H9 (cell line): Measurements from ENCODE around the gene ST7L. TPM values are rescaled to one million over a fixed set of nuclear protein-coding genes. Genes with fewer than 3 reads are reported as not detected.

ENCODE experiments used
- DNase-seq: peaks from one replicate; pipeline ENCODE4 v3.0.0-alpha.2; 2017
- H2AFZ ChIP-seq: one replicate; pipeline ENCODE4 v1.6.1; 2013; ENCODE audit warnings: mild to moderate bottlenecking, low read length, control low read depth, moderate library complexity
- H2AK5ac ChIP-seq: 2 replicates; pipeline ENCODE4 v1.6.1; 2013; ENCODE audit warnings: low read length, control low read depth, mixed read lengths; ENCODE audit not compliant: insufficient read length
- H2BK120ac ChIP-seq: one replicate; pipeline ENCODE4 v1.6.1; 2013; ENCODE audit warnings: low read depth, mild to moderate bottlenecking, low read length, control low read depth, inconsistent platforms; ENCODE audit not compliant: poor library complexity, severe bottlenecking
- H2BK12ac ChIP-seq: 2 replicates; pipeline ENCODE4 v1.6.1; 2013; ENCODE audit warnings: low read length, control low read depth, mixed read lengths, low read depth; ENCODE audit not compliant: insufficient read length
- H2BK15ac ChIP-seq: 2 replicates; pipeline ENCODE4 v1.6.1; 2013; ENCODE audit warnings: low read depth, low read length, control low read depth
- H2BK20ac ChIP-seq: one replicate; pipeline ENCODE4 v1.6.1; 2013; ENCODE audit warnings: low read depth, mild to moderate bottlenecking, low read length, control low read depth, inconsistent platforms; ENCODE audit not compliant: poor library complexity, severe bottlenecking
- H2BK5ac ChIP-seq: 2 replicates; pipeline ENCODE4 v1.6.1; 2013; ENCODE audit warnings: low read length, control low read depth, mixed read lengths; ENCODE audit not compliant: insufficient read length
- H3K14ac ChIP-seq: 2 replicates; pipeline ENCODE4 v1.6.1; 2013; ENCODE audit warnings: low read length, control low read depth; ENCODE audit not compliant: insufficient read depth
- H3K18ac ChIP-seq: 2 replicates; pipeline ENCODE4 v1.6.1; 2013; ENCODE audit warnings: low read depth, mild to moderate bottlenecking, mixed read lengths, low read length, control low read depth; ENCODE audit not compliant: insufficient read length
- H3K23ac ChIP-seq: 2 replicates; pipeline ENCODE4 v1.6.1; 2013; ENCODE audit warnings: low read length, control low read depth, mixed read lengths, low read depth; ENCODE audit not compliant: insufficient read length
- H3K23me2 ChIP-seq: 2 replicates; pipeline ENCODE4 v1.6.1; 2013; ENCODE audit warnings: low read depth, mild to moderate bottlenecking, mixed read lengths, low read length, control low read depth; ENCODE audit not compliant: insufficient read length, poor library complexity, severe bottlenecking
- H3K27ac ChIP-seq: 2 replicates; pipeline ENCODE4 v1.5.1; 2013; ENCODE audit warnings: low read length, control low read depth, mixed read lengths, low read depth; ENCODE audit not compliant: insufficient read length
- H3K27me3 ChIP-seq: 2 replicates; pipeline ENCODE4 v1.6.1; 2013; ENCODE audit warnings: low read length, control low read depth, inconsistent platforms; ENCODE audit not compliant: insufficient read depth
- H3K4ac ChIP-seq: 2 replicates; pipeline ENCODE4 v1.6.1; 2013; ENCODE audit warnings: low read depth, mild to moderate bottlenecking, control low read depth, inconsistent platforms, low read length, moderate library complexity
- H3K4me1 ChIP-seq: 2 replicates; pipeline ENCODE4 v1.6.1; 2013; ENCODE audit warnings: low read length, control low read depth, inconsistent platforms; ENCODE audit not compliant: insufficient read depth
- H3K4me2 ChIP-seq: 2 replicates; pipeline ENCODE4 v1.6.1; 2013; ENCODE audit warnings: low read length, control low read depth, mixed read lengths; ENCODE audit not compliant: insufficient read length, insufficient read depth
- H3K56ac ChIP-seq: 2 replicates; pipeline ENCODE4 v1.6.1; 2013; ENCODE audit warnings: low read depth, mild to moderate bottlenecking, mixed read lengths, low read length, control low read depth; ENCODE audit not compliant: insufficient read length
- H3K79me1 ChIP-seq: 2 replicates; pipeline ENCODE4 v1.6.1; 2013; ENCODE audit warnings: low read depth, mild to moderate bottlenecking, moderate library complexity, low read length, control low read depth, inconsistent platforms; ENCODE audit not compliant: insufficient read depth, poor library complexity, severe bottlenecking
- H3K79me2 ChIP-seq: 2 replicates; pipeline ENCODE4 v1.6.1; 2013; ENCODE audit warnings: low read length, control low read depth, inconsistent platforms; ENCODE audit not compliant: insufficient read depth
- H3K9ac ChIP-seq: 2 replicates; pipeline ENCODE4 v1.6.1; 2013; ENCODE audit warnings: low read length, control low read depth, mixed read lengths; ENCODE audit not compliant: insufficient read length; ENCODE audit errors: extremely low read depth
- H3K9me3 ChIP-seq: one replicate; pipeline ENCODE4 v1.6.1; 2013; ENCODE audit warnings: low read depth, low read length, inconsistent platforms; ENCODE audit not compliant: control insufficient read depth
- H3T11ph ChIP-seq: one replicate; pipeline ENCODE4 v1.6.1; 2013; ENCODE audit warnings: mild to moderate bottlenecking, low read length, control low read depth, inconsistent platforms
- H4K20me1 ChIP-seq: one replicate; pipeline ENCODE4 v1.6.1; 2013; ENCODE audit not compliant: control insufficient read depth, insufficient read length, insufficient read depth
- H4K5ac ChIP-seq: 2 replicates; pipeline ENCODE4 v1.6.1; 2013; ENCODE audit warnings: low read depth, mild to moderate bottlenecking, mixed read lengths, low read length, control low read depth; ENCODE audit not compliant: insufficient read length
- H4K8ac ChIP-seq: replicated peaks from 2 replicates; pipeline ENCODE4 v1.6.1; 2013; ENCODE audit warnings: low read length, control low read depth, mixed read lengths, low read depth; ENCODE audit not compliant: insufficient read length
- H4K91ac ChIP-seq: 2 replicates; pipeline ENCODE4 v1.6.1; 2013; ENCODE audit warnings: low read depth, mild to moderate bottlenecking, moderate library complexity, mixed read lengths, low read length, control low read depth; ENCODE audit not compliant: insufficient read length
- H3K27ac Mint-ChIP-seq, 3 experiments: 2 replicates in 2 of 3; 3 replicates in 1 of 3; pipeline ENCODE4 v1.8.0; 2020 to 2021; ENCODE audit warnings: mixed read lengths in 3 of 3, mild to moderate bottlenecking in 1 of 3, moderate library complexity in 1 of 3
- H3K27me3 Mint-ChIP-seq: 2 replicates; pipeline ENCODE4 v1.8.0; 2021; ENCODE audit warnings: low read depth, mild to moderate bottlenecking, moderate library complexity, mixed read lengths
- H3K36me3 Mint-ChIP-seq, 3 experiments: 2 replicates in 2 of 3; 3 replicates in 1 of 3; pipeline ENCODE4 v1.8.0; 2020 to 2021; ENCODE audit warnings: low read depth in 3 of 3, mixed read lengths in 3 of 3; ENCODE audit not compliant: insufficient read depth in 1 of 3
- H3K4me1 Mint-ChIP-seq, 2 experiments: 2 replicates each; pipeline ENCODE4 v1.8.0; 2020; ENCODE audit warnings: mixed read lengths in 2 of 2
- H3K4me3 Mint-ChIP-seq, 2 experiments: 2 replicates in 1 of 2; 3 replicates in 1 of 2; pipeline ENCODE4 v1.8.0; 2020 to 2021; ENCODE audit warnings: mild to moderate bottlenecking in 2 of 2, mixed read lengths in 2 of 2, moderate library complexity in 1 of 2
- H3K9me3 Mint-ChIP-seq, 2 experiments: 2 replicates in 1 of 2; 3 replicates in 1 of 2; pipeline ENCODE4 v1.8.0; 2020; ENCODE audit warnings: mild to moderate bottlenecking in 2 of 2, mixed read lengths in 2 of 2, moderate library complexity in 1 of 2
- CTCF ChIP-seq: fragments of 200-600 bp; sonication (generic); conservative IDR thresholded peaks from 3 replicates; pipeline ENCODE4 v1.8.0; 2021; ENCODE audit warnings: antibody characterized with exemption, mild to moderate bottlenecking
- WGBS: extraction: QIAGEN DNeasy Blood & Tissue Kit; methylation state at CpG from one replicate; pipeline ENCODE4 v1.1.7; 2013; ENCODE audit warnings: missing lambda C conversion rate, low lambda C conversion rate, mixed read lengths; ENCODE audit not compliant: insufficient read length; ENCODE audit errors: extremely low coverage; 5-methylcytosine and 5-hydroxymethylcytosine counted together
- total RNA-seq: library from RNA; stranded (reverse); gene quantifications from 2 replicates; pipeline ENCODE4 v1.2.1, GENCODE V29; 2021

ST7L gene
- total RNA-seq, 1 experiment from 2014 or later: 16.0 TPM

- H2BK20ac ChIP-seq: no peak overlapping the region
- H3K23me2 ChIP-seq: no peaks in the 10 kb centered on the region
- H2AK5ac ChIP-seq: no peak overlapping the region
- H2BK15ac ChIP-seq: no peak overlapping the region
- no peak overlapping the region for H3K4me3 Mint-ChIP-seq
- H4K8ac ChIP-seq: no peak overlapping the region
- peaks cover 0 to 4% (median 2%) of the 10 kb centered on the region in 3 experiments; a peak in 4 of 7 replicates for H3K36me3 Mint-ChIP-seq
- H2BK5ac ChIP-seq: no peak overlapping the region
- no peak overlapping the region for H4K91ac ChIP-seq
- no peak overlapping the region for H3K14ac ChIP-seq
- H3K27me3 Mint-ChIP-seq: no peaks in the 10 kb centered on the region
- H3K79me2 ChIP-seq: no peaks in the 10 kb centered on the region
- no CpG with 5 or more reads among the region's 3 CpGs for WGBS
- H4K5ac ChIP-seq: no peak overlapping the region
- H3K4ac ChIP-seq: no peak overlapping the region
- H3K27ac Mint-ChIP-seq: no peak overlapping the region
- no peak for DNase-seq
- H3K9me3 ChIP-seq: no peaks in the 10 kb centered on the region
- H3K18ac ChIP-seq: no peak overlapping the region
- no peaks in the 10 kb centered on the region for H3K79me1 ChIP-seq
- H3K23ac ChIP-seq: no peak overlapping the region
- H2BK12ac ChIP-seq: no peak overlapping the region
- H2BK120ac ChIP-seq: no peak overlapping the region
- H3T11ph ChIP-seq: no peak overlapping the region
- no peak overlapping the region for H3K27ac ChIP-seq
- no peak overlapping the region for H3K9ac ChIP-seq
- H3K4me1 ChIP-seq: no peaks in the 10 kb centered on the region
- H4K20me1 ChIP-seq: no peaks in the 10 kb centered on the region
- H3K4me2 ChIP-seq: no peak overlapping the region
- H2AFZ ChIP-seq: no peak overlapping the region
- H3K9me3 Mint-ChIP-seq: no peaks in the 10 kb centered on the region
- H3K56ac ChIP-seq: no peak overlapping the region
- TF ChIP-seq CTCF: no peak
- H3K27me3 ChIP-seq: no peaks in the 10 kb centered on the region
- H3K4me1 Mint-ChIP-seq: no peaks in the 10 kb centered on the region
These were observed 70.4 kb downstream of the ST7L start for GRCh38 chr1:112548547-112548946.
